NB4 (cell line): ENCODE measurements around the gene ZNF469.

ENCODE experiments used
- MAX ChIP-seq: IDR thresholded peaks from 2 replicates; pipeline ENCODE4 v1.6.1; 2011; ENCODE audit warnings: low read depth, low read length
- POLR2A ChIP-seq: IDR thresholded peaks from 2 replicates; pipeline ENCODE4 v1.6.1; 2011; ENCODE audit warnings: mild to moderate bottlenecking; ENCODE audit not compliant: insufficient read length; ENCODE audit errors: extremely low read depth
- TF ChIP-seq, protein P1 (sequence below): IDR thresholded peaks from one replicate; pipeline ENCODE4 v1.5.1; 2012; ENCODE audit warnings: low read depth, low read length

- TF ChIP-seq POLR2A: no peak
- TF ChIP-seq, protein P1, sequence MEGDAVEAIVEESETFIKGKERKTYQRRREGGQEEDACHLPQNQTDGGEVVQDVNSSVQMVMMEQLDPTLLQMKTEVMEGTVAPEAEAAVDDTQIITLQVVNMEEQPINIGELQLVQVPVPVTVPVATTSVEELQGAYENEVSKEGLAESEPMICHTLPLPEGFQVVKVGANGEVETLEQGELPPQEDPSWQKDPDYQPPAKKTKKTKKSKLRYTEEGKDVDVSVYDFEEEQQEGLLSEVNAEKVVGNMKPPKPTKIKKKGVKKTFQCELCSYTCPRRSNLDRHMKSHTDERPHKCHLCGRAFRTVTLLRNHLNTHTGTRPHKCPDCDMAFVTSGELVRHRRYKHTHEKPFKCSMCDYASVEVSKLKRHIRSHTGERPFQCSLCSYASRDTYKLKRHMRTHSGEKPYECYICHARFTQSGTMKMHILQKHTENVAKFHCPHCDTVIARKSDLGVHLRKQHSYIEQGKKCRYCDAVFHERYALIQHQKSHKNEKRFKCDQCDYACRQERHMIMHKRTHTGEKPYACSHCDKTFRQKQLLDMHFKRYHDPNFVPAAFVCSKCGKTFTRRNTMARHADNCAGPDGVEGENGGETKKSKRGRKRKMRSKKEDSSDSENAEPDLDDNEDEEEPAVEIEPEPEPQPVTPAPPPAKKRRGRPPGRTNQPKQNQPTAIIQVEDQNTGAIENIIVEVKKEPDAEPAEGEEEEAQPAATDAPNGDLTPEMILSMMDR: no peak
- no peak for TF ChIP-seq MAX
These were observed 42.0 kb upstream of the ZNF469 start for GRCh38 chr16:88340755-88341150.
